Endothelial cell of umbilical vein (primary cell): ENCODE results near the gene WDR4. TPM values are rescaled to one million over a fixed set of nuclear protein-coding genes. Genes with fewer than 3 reads are reported as not detected.

Experiments
- BruUV-seq: library from RNA; stranded (reverse); fragments of 400-500 nt; replicated peaks from 2 replicates; lab custom pipeline; 2021; lab: Mats Ljungman, UMichigan
- CTCF ChIA-PET: fragments of 300-600, 350-600 bp; sonication (Branson Sonifier 250); formaldehyde crosslinking; loops from one replicate; lab custom pipeline; 2021; ENCODE audit warnings: antibody characterized with exemption, inconsistent platforms; lab: Charles Lee
- POLR2A ChIA-PET: fragments of 300-600, 350-600 bp; sonication (Branson Sonifier 250); formaldehyde crosslinking; loops from one replicate; lab custom pipeline; 2021; ENCODE audit warnings: antibody characterized with exemption, inconsistent platforms; lab: Charles Lee
- DNase-seq: peaks from one replicate; pipeline ENCODE4 v3.0.0-alpha.2; 2011; ENCODE audit warnings: low read depth, low spot score
- FAIRE-seq: peaks from 2 replicates; lab custom pipeline; 2011; peaks lifted over from hg19 to GRCh38; lab: Jason Lieb, UNC
- H2AFZ ChIP-seq: 2 replicates; pipeline ENCODE4 v1.6.0; 2012; ENCODE audit warnings: low read depth, low read length, control low read depth, inconsistent platforms
- H3K27ac ChIP-seq: 2 replicates; pipeline ENCODE4 v1.5.1; 2011; ENCODE audit warnings: low read depth, mild to moderate bottlenecking, control low read depth, low read length, moderate library complexity; ENCODE audit not compliant: insufficient read depth
- H3K27me3 ChIP-seq, 2 experiments: 2 replicates each; pipeline versions ENCODE4 v1.6.0 to v1.6.1; 2011; ENCODE audit warnings: low read length in 2 of 2, mixed read lengths in 1 of 2; ENCODE audit not compliant: control insufficient read depth in 2 of 2, insufficient read depth in 2 of 2
- H3K36me3 ChIP-seq, 2 experiments: 2 replicates in 1 of 2; 3 replicates in 1 of 2; pipeline ENCODE4 v1.5.1; 2011; ENCODE audit warnings: low read length in 2 of 2, mild to moderate bottlenecking in 1 of 2, moderate library complexity in 1 of 2; ENCODE audit not compliant: control insufficient read depth in 2 of 2, insufficient read depth in 2 of 2; ENCODE audit errors: extremely low read depth in 1 of 2
- H3K4me1 ChIP-seq: 3 replicates; pipeline ENCODE4 v1.5.1; 2011; ENCODE audit warnings: mild to moderate bottlenecking, low read length; ENCODE audit not compliant: control insufficient read depth, insufficient read depth; ENCODE audit errors: extremely low read depth
- H3K4me2 ChIP-seq: 2 replicates; pipeline ENCODE4 v1.6.1; 2011; ENCODE audit warnings: low read length, control low read depth, mixed read lengths; ENCODE audit not compliant: insufficient read depth
- H3K4me3 ChIP-seq, 3 experiments: fragments of 200-600 bp in 1 of 3; sonication (generic), shearing (Covaris generic) in 1 of 3; replicated peaks in 1 of 3; 2 replicates each; pipeline ENCODE4 v1.5.1; 2011 to 2016; ENCODE audit warnings: control low read depth in 3 of 3, low read length in 3 of 3, mild to moderate bottlenecking in 2 of 3, inconsistent platforms in 1 of 3, low read depth in 1 of 3, moderate library complexity in 1 of 3; ENCODE audit not compliant: insufficient read depth in 1 of 3
- H3K79me2 ChIP-seq: 2 replicates; pipeline ENCODE4 v1.6.0; 2012; ENCODE audit warnings: low read length, inconsistent platforms; ENCODE audit not compliant: control insufficient read depth, insufficient read depth
- H3K9ac ChIP-seq: replicated peaks from 2 replicates; pipeline ENCODE3; 2011; ENCODE audit warnings: low read length, control low read depth; ENCODE audit not compliant: insufficient read depth; ENCODE audit errors: extremely low read depth
- H3K9me1 ChIP-seq: replicated peaks from 3 replicates; pipeline ENCODE4 v1.6.0; 2011; ENCODE audit warnings: mild to moderate bottlenecking, low read length; ENCODE audit not compliant: control insufficient read depth, insufficient read depth; ENCODE audit errors: extremely low read depth
- H3K9me3 ChIP-seq: replicated peaks from 2 replicates; pipeline ENCODE4 v1.5.1; 2012; ENCODE audit warnings: low read length, inconsistent platforms; ENCODE audit not compliant: control insufficient read depth, insufficient read depth
- H4K20me1 ChIP-seq: replicated peaks from 2 replicates; pipeline ENCODE3; 2011; ENCODE audit warnings: mild to moderate bottlenecking, low read length; ENCODE audit not compliant: control insufficient read depth, insufficient read depth; ENCODE audit errors: extremely low read depth
- CTCF ChIP-seq, 2 donors: IDR thresholded peaks; 1 replicate in 1 of 2; 2 replicates in 1 of 2; pipeline ENCODE4 v1.5.1; 2011; ENCODE audit warnings: low read length in 2 of 2, mild to moderate bottlenecking in 2 of 2, moderate library complexity in 2 of 2, control low read depth in 1 of 2, inconsistent platforms in 1 of 2, low read depth in 1 of 2; ENCODE audit not compliant: insufficient read depth in 1 of 2; ENCODE audit errors: extremely low read depth in 1 of 2
- EZH2 ChIP-seq: IDR thresholded peaks from 2 replicates; pipeline ENCODE4 v1.6.1; 2012; ENCODE audit warnings: borderline replicate concordance, low read depth, mild to moderate bottlenecking, moderate library complexity, low read length, inconsistent platforms; ENCODE audit not compliant: severe bottlenecking
- FOS ChIP-seq: IDR thresholded peaks from 2 replicates; pipeline ENCODE4 v1.6.1; 2011; ENCODE audit warnings: mild to moderate bottlenecking, low read length, moderate library complexity, borderline replicate concordance; ENCODE audit not compliant: insufficient read depth
- GATA2 ChIP-seq: IDR thresholded peaks from 2 replicates; pipeline ENCODE4 v1.7.0; 2011; ENCODE audit warnings: low read depth, mild to moderate bottlenecking, moderate library complexity, mixed read lengths, low read length; ENCODE audit not compliant: insufficient read length, insufficient read depth
- JUN ChIP-seq: IDR thresholded peaks from 2 replicates; pipeline ENCODE4 v1.6.1; 2011; ENCODE audit warnings: borderline replicate concordance, low read depth; ENCODE audit not compliant: insufficient read length, insufficient read depth
- MAX ChIP-seq: IDR thresholded peaks from 2 replicates; pipeline ENCODE4 v1.6.1; 2011; ENCODE audit not compliant: insufficient read depth, insufficient read length
- MYC ChIP-seq: IDR thresholded peaks from one replicate; pipeline ENCODE4 v1.6.1; 2011; ENCODE audit warnings: mild to moderate bottlenecking, low read depth, low read length
- POLR2A ChIP-seq: IDR thresholded peaks from 2 replicates; pipeline ENCODE4 v1.6.1; 2012; ENCODE audit warnings: low read depth, mild to moderate bottlenecking, control low read depth, low read length
- POLR2AphosphoS5 ChIP-seq: IDR thresholded peaks from 2 replicates; pipeline ENCODE4 v1.6.1; 2012; ENCODE audit warnings: low read depth, mild to moderate bottlenecking, control low read depth, low read length, moderate library complexity; ENCODE audit not compliant: insufficient read depth
- dilution Hi-C: fragments of 300-500 bp; cut with MboI; formaldehyde crosslinking; loops from one replicate; pipeline ENCODE4 v1.15.0; 2019; ENCODE audit warnings: low sequenced_read_pairs; ENCODE audit not compliant: extremely low pct_ligation_motif_present
- intact Hi-C: fragments of 100-400 bp; cut with micrococcal nuclease; formaldehyde crosslinking; loops from one replicate; pipeline ENCODE4 v1.10.0; 2022
- polyA plus RNA-seq, 4 experiments: library from polyadenylated mRNA; depleted of rRNA in 3 of 4; stranded (reverse) in 3 of 4; unstranded in 1 of 4; fragments of >200 nt; gene quantifications; 2 replicates each; pipeline versions ENCODE4 v1.2.1 to v1.2.3, GENCODE V29; 2011 to 2012; ENCODE audit warnings: missing spikeins in 1 of 4
- total RNA-seq: library from RNA; stranded (reverse); gene quantifications from 2 replicates; pipeline ENCODE4 v1.2.3, GENCODE V29; 2021

Gene WDR4
- total and polyA plus RNA-seq, 2 donors (not counting 3 experiments of a cell fraction or from before 2014, with no cell fraction given) = 24.5 to 40.0 TPM

- BruUV-seq = no TSS peak
- dilution Hi-C loops = no loop called here
Measured at GRCh38 chr21:42887326-42887725, 8.0 kb upstream of the WDR4 start.

More at GRCh38 chr21:42887326-42887725, 8.0 kb upstream of the WDR4 start:
- H4K20me1 ChIP-seq = no peaks in the 10 kb centered on the region
- H3K79me2 ChIP-seq = no peaks in the 10 kb centered on the region
- ChIA-PET POLR2A (no interaction called here), CTCF (no interaction called here)
- no peak for DNase-seq
- intact Hi-C loops = no loop called here
- no peak overlapping the region for H3K27ac ChIP-seq
- H3K36me3 ChIP-seq = no peaks in the 10 kb centered on the region
- no peaks in the 10 kb centered on the region for H3K9me3 ChIP-seq
- H3K9ac ChIP-seq = no peak overlapping the region
- H3K4me2 ChIP-seq = no peak overlapping the region
- H3K27me3 ChIP-seq = no peaks in the 10 kb centered on the region
- no peak overlapping the region for H2AFZ ChIP-seq
- peaks cover 1% of the 10 kb centered on the region for H3K4me1 ChIP-seq
- FAIRE-seq = no peak
- H3K9me1 ChIP-seq = no peaks in the 10 kb centered on the region
- no peak overlapping the region for H3K4me3 ChIP-seq
- no peak for TF ChIP-seq MAX
- no peak for TF ChIP-seq CTCF (IDR thresholded peaks at IDR 0.05; ENCODE audit: extremely low read depth in 1 of 2, insufficient read depth in 1 of 2, low read depth in 1 of 2, low read length in 2 of 2)
- TF ChIP-seq FOS = no peak
- TF ChIP-seq GATA2 = no peak
- no peak for TF ChIP-seq JUN
- no peak for TF ChIP-seq EZH2
- TF ChIP-seq POLR2AphosphoS5 = no peak
- no peak for TF ChIP-seq POLR2A
- TF ChIP-seq MYC = no peak
